Neuronal stem cell (in vitro differentiated cells): Measurements from ENCODE around the gene SNIP1.

Source experiments
- DNase-seq: peaks from one replicate; pipeline ENCODE4 v3.0.0-alpha.2; 2013; ENCODE audit warnings: low spot score
- H2AFZ ChIP-seq: one replicate; pipeline ENCODE4 v1.6.1; 2013; ENCODE audit warnings: mild to moderate bottlenecking, low read length, inconsistent platforms
- H2AK5ac ChIP-seq: 2 replicates; pipeline ENCODE4 v1.6.1; 2013; ENCODE audit warnings: low read depth, mild to moderate bottlenecking, inconsistent platforms, low read length, moderate library complexity, mixed read lengths
- H2BK120ac ChIP-seq: 2 replicates; pipeline ENCODE4 v1.6.1; 2013; ENCODE audit warnings: low read depth, mild to moderate bottlenecking, inconsistent platforms, low read length, moderate library complexity, mixed read lengths
- H2BK12ac ChIP-seq: one replicate; pipeline ENCODE4 v1.6.1; 2013; ENCODE audit warnings: low read length, inconsistent platforms
- H2BK15ac ChIP-seq: 2 replicates; pipeline ENCODE4 v1.6.1; 2013; ENCODE audit warnings: mild to moderate bottlenecking, low read length, inconsistent platforms, mixed read lengths
- H2BK5ac ChIP-seq: one replicate; pipeline ENCODE4 v1.6.1; 2013; ENCODE audit warnings: inconsistent platforms, mild to moderate bottlenecking, low read length, moderate library complexity
- H3K14ac ChIP-seq: one replicate; pipeline ENCODE4 v1.6.1; 2013; ENCODE audit warnings: low read length, inconsistent platforms
- H3K18ac ChIP-seq: 2 replicates; pipeline ENCODE4 v1.6.1; 2013; ENCODE audit warnings: low read length, inconsistent platforms
- H3K23ac ChIP-seq: 2 replicates; pipeline ENCODE4 v1.6.1; 2013; ENCODE audit warnings: low read depth, mild to moderate bottlenecking, mixed read lengths, low read length, inconsistent platforms; ENCODE audit not compliant: poor library complexity
- H3K27ac ChIP-seq: replicated peaks from 3 replicates; pipeline ENCODE4 v1.5.1; 2013; ENCODE audit warnings: low read length, inconsistent platforms
- H3K27me3 ChIP-seq, 3 experiments: 2 replicates each; pipeline ENCODE4 v1.6.1; 2013; ENCODE audit warnings: low read length in 3 of 3, mild to moderate bottlenecking in 2 of 3, inconsistent platforms in 1 of 3, low read depth in 1 of 3, mixed read lengths in 1 of 3, moderate library complexity in 1 of 3; ENCODE audit not compliant: control insufficient read depth in 3 of 3, insufficient read depth in 3 of 3
- H3K36me3 ChIP-seq, 2 donors: replicated peaks in 1 of 2; 2 replicates each; pipeline ENCODE4 v1.6.1; 2013; ENCODE audit warnings: low read length in 2 of 2; ENCODE audit not compliant: control insufficient read depth in 2 of 2, insufficient read depth in 2 of 2
- H3K4ac ChIP-seq: 2 replicates; pipeline ENCODE4 v1.6.1; 2013; ENCODE audit warnings: inconsistent platforms, mild to moderate bottlenecking, low read length, moderate library complexity
- H3K4me1 ChIP-seq, 2 donors: 1 replicate in 1 of 2; 2 replicates in 1 of 2; pipeline ENCODE4 v1.6.1; 2013; ENCODE audit warnings: low read length in 2 of 2, low read depth in 1 of 2; ENCODE audit not compliant: control insufficient read depth in 2 of 2, insufficient read depth in 1 of 2
- H3K4me2 ChIP-seq: one replicate; pipeline ENCODE4 v1.6.1; 2013; ENCODE audit warnings: mild to moderate bottlenecking, low read length, inconsistent platforms; ENCODE audit not compliant: insufficient read depth, poor library complexity, severe bottlenecking
- H3K4me3 ChIP-seq, 2 donors: 2 replicates each; pipeline ENCODE4 v1.5.1; 2013; ENCODE audit warnings: low read length in 2 of 2, mild to moderate bottlenecking in 2 of 2, inconsistent platforms in 1 of 2, moderate library complexity in 1 of 2
- H3K79me1 ChIP-seq: one replicate; pipeline ENCODE4 v1.6.1; 2013; ENCODE audit warnings: low read depth, mild to moderate bottlenecking, inconsistent platforms, low read length, moderate library complexity
- H3K9ac ChIP-seq: one replicate; pipeline ENCODE4 v1.6.1; 2013; ENCODE audit warnings: mild to moderate bottlenecking, low read depth, low read length, inconsistent platforms; ENCODE audit not compliant: poor library complexity
- H3K9me3 ChIP-seq, 2 donors: replicated peaks in 1 of 2; 2 replicates each; pipeline versions ENCODE3 to v1.6.1; 2013; ENCODE audit warnings: low read length in 2 of 2, mild to moderate bottlenecking in 2 of 2, inconsistent platforms in 1 of 2, low read depth in 1 of 2, mixed read lengths in 1 of 2, moderate library complexity in 1 of 2; ENCODE audit not compliant: control insufficient read depth in 2 of 2, insufficient read depth in 1 of 2
- H4K8ac ChIP-seq: one replicate; pipeline ENCODE4 v1.6.1; 2013; ENCODE audit warnings: low read depth, mild to moderate bottlenecking, inconsistent platforms, low read length, moderate library complexity
- H4K91ac ChIP-seq: one replicate; pipeline ENCODE4 v1.6.1; 2013; ENCODE audit warnings: low read length, low read depth, mild to moderate bottlenecking, inconsistent platforms; ENCODE audit not compliant: poor library complexity
- WGBS, 2 donors: extraction: QIAGEN DNeasy Blood & Tissue Kit; methylation state at CpG; one replicate each; pipeline ENCODE4 v1.1.7; 2013; ENCODE audit warnings: missing lambda C conversion rate in 2 of 2, mixed read lengths in 1 of 2; ENCODE audit not compliant: insufficient read length in 2 of 2, insufficient replicate concordance in 1 of 2; ENCODE audit errors: extremely low coverage in 2 of 2; 5-methylcytosine and 5-hydroxymethylcytosine counted together

Gene SNIP1

DNA sequence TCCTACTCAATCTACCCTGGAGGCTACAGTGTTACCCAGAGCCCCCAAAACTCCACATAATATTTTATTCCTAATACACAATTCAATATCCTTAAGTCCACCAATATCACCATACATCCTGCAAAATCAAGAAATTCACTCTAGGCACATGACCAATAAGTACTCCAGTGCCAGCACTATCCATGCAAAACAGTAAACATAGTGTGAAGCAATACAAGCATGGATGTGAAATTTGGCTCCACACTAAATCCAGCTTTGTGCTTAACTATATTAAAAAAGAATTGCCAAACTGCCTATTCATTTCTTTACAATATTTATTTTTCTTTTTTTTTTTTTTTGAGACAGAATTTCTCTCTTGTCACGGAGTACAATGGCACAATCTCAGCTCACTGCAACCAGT lies 36.5 kb downstream of the SNIP1 start:
- no peak overlapping the region for H2BK15ac ChIP-seq
- no peak overlapping the region for H3K18ac ChIP-seq
- no peaks in the 10 kb centered on the region for H3K9me3 ChIP-seq
- peaks cover 2% of the 10 kb centered on the region for H3K79me1 ChIP-seq
- no peak overlapping the region for H3K27ac ChIP-seq
- no peak overlapping the region for H2AFZ ChIP-seq
- H3K9ac ChIP-seq, result no peak overlapping the region
- DNase-seq, result no peak
- peaks cover 2 to 11% of the 10 kb centered on the region in 2 donors for H3K36me3 ChIP-seq
- peaks cover 9 to 12% of the 10 kb centered on the region in 2 donors for H3K4me1 ChIP-seq
- H2BK120ac ChIP-seq, result no peak overlapping the region
- H3K4me2 ChIP-seq, result no peak overlapping the region
- H2AK5ac ChIP-seq, result no peak overlapping the region
- H2BK5ac ChIP-seq, result no peak overlapping the region
- no peak overlapping the region for H4K91ac ChIP-seq
- no CpG with 5 or more reads among the region's 1 CpG for WGBS, 2 donors
- H2BK12ac ChIP-seq, result no peak overlapping the region
- no peak overlapping the region for H3K23ac ChIP-seq
- H3K27me3 ChIP-seq, result peaks cover 0 to 2% (median 0%) of the 10 kb centered on the region in 3 experiments
- H3K4me3 ChIP-seq, result no peak overlapping the region
- H3K14ac ChIP-seq, result no peak overlapping the region
- no peak overlapping the region for H3K4ac ChIP-seq
- H4K8ac ChIP-seq, result no peak overlapping the region

DNA sequence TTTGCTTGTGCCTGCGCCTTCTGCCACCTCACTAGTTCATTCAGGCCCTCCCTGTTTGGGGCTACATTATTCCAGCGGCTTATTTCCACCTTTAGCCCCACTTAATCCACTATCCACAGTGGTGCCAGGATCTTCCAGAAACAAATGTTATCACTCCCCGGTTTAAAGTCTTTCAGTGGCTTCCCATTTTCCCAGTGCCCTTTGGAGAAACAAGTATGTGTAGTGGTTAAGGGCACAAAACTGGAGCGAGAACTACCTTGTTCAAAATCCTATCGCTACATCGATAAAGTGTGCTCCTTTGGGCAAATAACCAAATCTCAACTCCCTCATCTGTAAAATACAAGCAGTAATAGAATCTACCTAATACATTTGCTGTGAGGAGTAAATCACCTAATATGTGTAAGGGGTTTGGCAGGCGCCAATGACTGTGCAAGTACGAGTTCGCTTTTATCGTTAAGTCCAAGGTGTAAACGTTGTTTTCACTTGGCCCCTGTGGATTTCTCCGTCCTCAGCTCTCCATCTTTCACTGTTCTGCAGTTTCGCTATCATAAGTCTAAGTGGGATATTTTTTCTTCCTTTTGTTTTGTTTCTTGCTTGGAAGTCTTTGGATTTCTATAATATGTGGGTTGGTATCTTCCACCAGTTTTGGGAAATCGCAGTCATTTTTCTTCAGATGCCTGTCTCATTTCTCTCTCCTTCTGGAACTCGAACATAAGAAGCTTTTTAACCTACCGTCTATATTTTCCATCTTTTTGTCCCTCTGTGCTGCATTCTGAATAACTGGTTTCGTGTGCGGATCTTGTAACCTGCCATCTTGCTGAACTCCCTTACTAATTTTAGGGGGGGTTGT lies 38.7 kb downstream of the SNIP1 start:
- Histone ChIP-seq H3K36me3 (peaks cover 4 to 30% of the 10 kb centered on the region in 2 donors), H3K14ac (no peak overlapping the region), H3K27ac (no peak overlapping the region), H2BK15ac (no peak overlapping the region), H2AFZ (peak overlapping the region; percentile 90), H3K4me2 (peak overlapping the region; percentile 92), H2BK120ac (no peak overlapping the region), H2BK5ac (no peak overlapping the region), H3K23ac (no peak overlapping the region), H3K9me3 (no peaks in the 10 kb centered on the region), H2BK12ac (no peak overlapping the region), H3K27me3 (peaks cover 0 to 2% (median 0%) of the 10 kb centered on the region in 3 experiments), H3K9ac (peak overlapping the region; percentile 94), H3K4me3 (peak overlapping the region; percentile 60 to 78), H4K8ac (no peak overlapping the region), H3K79me1 (peaks cover 2% of the 10 kb centered on the region), H3K4ac (no peak overlapping the region), H4K91ac (no peak overlapping the region), H3K18ac (no peak overlapping the region), H3K4me1 (peaks cover 9 to 12% of the 10 kb centered on the region in 2 donors), H2AK5ac (no peak overlapping the region)
- WGBS, 2 donors, result no CpG with 5 or more reads among the region's 18 CpGs
- DNase-seq, result no peak

DNA sequence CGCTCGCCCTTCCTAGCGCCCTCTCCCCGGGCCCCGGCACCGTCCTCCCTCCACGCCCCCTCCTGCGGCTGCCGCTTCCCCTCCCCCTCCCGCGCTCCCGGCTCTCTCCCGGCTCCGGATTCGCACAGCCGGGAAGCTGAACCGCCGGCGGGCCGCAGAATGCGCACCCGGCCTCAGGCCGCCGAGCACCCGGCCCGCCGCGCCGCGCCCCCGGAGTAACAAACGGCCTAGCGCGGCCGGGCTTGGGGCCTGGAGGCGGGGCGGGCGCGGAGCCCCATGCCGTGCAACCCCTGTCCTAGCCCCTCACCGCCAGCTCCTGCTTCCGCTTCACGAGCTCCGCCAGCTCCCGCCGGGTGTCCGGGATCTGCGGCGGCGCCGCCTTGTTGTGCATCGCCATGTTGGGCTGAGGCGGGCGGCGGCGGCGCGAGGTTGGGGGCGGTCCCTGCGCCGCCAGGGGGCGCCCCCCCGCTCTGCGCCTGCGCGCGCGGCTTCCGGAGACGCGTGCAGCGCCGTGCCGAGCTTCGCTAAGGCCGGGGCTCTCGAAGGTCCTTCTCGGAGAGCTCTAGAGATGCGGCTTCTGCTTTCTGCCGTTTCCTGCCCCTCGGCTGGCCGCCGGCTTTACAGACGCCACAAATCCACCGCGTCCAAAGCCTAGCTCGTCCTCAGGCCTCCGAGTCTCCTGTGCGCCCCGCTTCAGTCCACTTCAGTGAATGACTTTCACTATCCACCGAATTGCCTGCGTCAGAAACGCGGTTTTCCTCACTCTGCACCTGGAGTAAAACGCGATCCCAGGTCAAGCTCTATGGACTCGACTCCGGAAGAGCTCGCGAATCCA lies 39.5 kb downstream of the SNIP1 start, which contains the start of gene MEAF6:
Gene MEAF6, minus strand, starts transcription at position 417 of the 835 bp plus-strand sequence. Its CDS starts 20 bp downstream, at position 397.
- Histone ChIP-seq H3K9me3 (no peaks in the 10 kb centered on the region), H2BK12ac (no peak within 1 kb of the TSS), H2AFZ (peak within 1 kb of the TSS; percentile 90), H3K18ac (peak within 1 kb of the TSS; percentile 96), H3K79me1 (peaks cover 2% of the 10 kb centered on the region), H2BK5ac (peak within 1 kb of the TSS; percentile 94), H4K8ac (no peak within 1 kb of the TSS), H3K27me3 (peaks cover 0 to 2% (median 0%) of the 10 kb centered on the region in 3 experiments), H2AK5ac (no peak within 1 kb of the TSS), H2BK120ac (no peak within 1 kb of the TSS), H3K14ac (peak within 1 kb of the TSS; percentile 71), H2BK15ac (peak within 1 kb of the TSS; percentile 75), H3K27ac (peak within 1 kb of the TSS; percentile 78), H3K4me2 (peak within 1 kb of the TSS; percentile 92), H4K91ac (no peak within 1 kb of the TSS), H3K4me3 (peak within 1 kb of the TSS; percentile 60 to 94), H3K9ac (peak within 1 kb of the TSS; percentile 94), H3K4ac (peak within 1 kb of the TSS; percentile 53), H3K4me1 (peaks cover 9 to 12% of the 10 kb centered on the region in 2 donors), H3K23ac (peak within 1 kb of the TSS; percentile 8), H3K36me3 (peaks cover 4 to 30% of the 10 kb centered on the region in 2 donors)
- peak; percentile 87 for DNase-seq
- WGBS, 2 donors, result no CpG with 5 or more reads among the region's 100 CpGs
